Neuronal stem cell (in vitro differentiated cells): ENCODE measurements around the gene CAMTA1.

ENCODE experiments used
- DNase-seq: peaks from one replicate; pipeline ENCODE4 v3.0.0-alpha.2; 2013; ENCODE audit warnings: low spot score
- H2AFZ ChIP-seq: one replicate; pipeline ENCODE4 v1.6.1; 2013; ENCODE audit warnings: mild to moderate bottlenecking, low read length, inconsistent platforms
- H2AK5ac ChIP-seq: 2 replicates; pipeline ENCODE4 v1.6.1; 2013; ENCODE audit warnings: low read depth, mild to moderate bottlenecking, inconsistent platforms, low read length, moderate library complexity, mixed read lengths
- H2BK120ac ChIP-seq: 2 replicates; pipeline ENCODE4 v1.6.1; 2013; ENCODE audit warnings: low read depth, mild to moderate bottlenecking, inconsistent platforms, low read length, moderate library complexity, mixed read lengths
- H2BK12ac ChIP-seq: one replicate; pipeline ENCODE4 v1.6.1; 2013; ENCODE audit warnings: low read length, inconsistent platforms
- H2BK15ac ChIP-seq: 2 replicates; pipeline ENCODE4 v1.6.1; 2013; ENCODE audit warnings: mild to moderate bottlenecking, low read length, inconsistent platforms, mixed read lengths
- H2BK5ac ChIP-seq: one replicate; pipeline ENCODE4 v1.6.1; 2013; ENCODE audit warnings: inconsistent platforms, mild to moderate bottlenecking, low read length, moderate library complexity
- H3K14ac ChIP-seq: one replicate; pipeline ENCODE4 v1.6.1; 2013; ENCODE audit warnings: low read length, inconsistent platforms
- H3K18ac ChIP-seq: 2 replicates; pipeline ENCODE4 v1.6.1; 2013; ENCODE audit warnings: low read length, inconsistent platforms
- H3K23ac ChIP-seq: 2 replicates; pipeline ENCODE4 v1.6.1; 2013; ENCODE audit warnings: low read depth, mild to moderate bottlenecking, mixed read lengths, low read length, inconsistent platforms; ENCODE audit not compliant: poor library complexity
- H3K27ac ChIP-seq: replicated peaks from 3 replicates; pipeline ENCODE4 v1.5.1; 2013; ENCODE audit warnings: low read length, inconsistent platforms
- H3K27me3 ChIP-seq, 3 experiments: 2 replicates each; pipeline ENCODE4 v1.6.1; 2013; ENCODE audit warnings: low read length in 3 of 3, mild to moderate bottlenecking in 2 of 3, inconsistent platforms in 1 of 3, low read depth in 1 of 3, mixed read lengths in 1 of 3, moderate library complexity in 1 of 3; ENCODE audit not compliant: control insufficient read depth in 3 of 3, insufficient read depth in 3 of 3
- H3K36me3 ChIP-seq, 2 donors: replicated peaks in 1 of 2; 2 replicates each; pipeline ENCODE4 v1.6.1; 2013; ENCODE audit warnings: low read length in 2 of 2; ENCODE audit not compliant: control insufficient read depth in 2 of 2, insufficient read depth in 2 of 2
- H3K4ac ChIP-seq: 2 replicates; pipeline ENCODE4 v1.6.1; 2013; ENCODE audit warnings: inconsistent platforms, mild to moderate bottlenecking, low read length, moderate library complexity
- H3K4me1 ChIP-seq, 2 donors: 1 replicate in 1 of 2; 2 replicates in 1 of 2; pipeline ENCODE4 v1.6.1; 2013; ENCODE audit warnings: low read length in 2 of 2, low read depth in 1 of 2; ENCODE audit not compliant: control insufficient read depth in 2 of 2, insufficient read depth in 1 of 2
- H3K4me2 ChIP-seq: one replicate; pipeline ENCODE4 v1.6.1; 2013; ENCODE audit warnings: mild to moderate bottlenecking, low read length, inconsistent platforms; ENCODE audit not compliant: insufficient read depth, poor library complexity, severe bottlenecking
- H3K4me3 ChIP-seq, 2 donors: 2 replicates each; pipeline ENCODE4 v1.5.1; 2013; ENCODE audit warnings: low read length in 2 of 2, mild to moderate bottlenecking in 2 of 2, inconsistent platforms in 1 of 2, moderate library complexity in 1 of 2
- H3K79me1 ChIP-seq: one replicate; pipeline ENCODE4 v1.6.1; 2013; ENCODE audit warnings: low read depth, mild to moderate bottlenecking, inconsistent platforms, low read length, moderate library complexity
- H3K9ac ChIP-seq: one replicate; pipeline ENCODE4 v1.6.1; 2013; ENCODE audit warnings: mild to moderate bottlenecking, low read depth, low read length, inconsistent platforms; ENCODE audit not compliant: poor library complexity
- H3K9me3 ChIP-seq, 2 donors: replicated peaks in 1 of 2; 2 replicates each; pipeline versions ENCODE3 to v1.6.1; 2013; ENCODE audit warnings: low read length in 2 of 2, mild to moderate bottlenecking in 2 of 2, inconsistent platforms in 1 of 2, low read depth in 1 of 2, mixed read lengths in 1 of 2, moderate library complexity in 1 of 2; ENCODE audit not compliant: control insufficient read depth in 2 of 2, insufficient read depth in 1 of 2
- H4K8ac ChIP-seq: one replicate; pipeline ENCODE4 v1.6.1; 2013; ENCODE audit warnings: low read depth, mild to moderate bottlenecking, inconsistent platforms, low read length, moderate library complexity
- H4K91ac ChIP-seq: one replicate; pipeline ENCODE4 v1.6.1; 2013; ENCODE audit warnings: low read length, low read depth, mild to moderate bottlenecking, inconsistent platforms; ENCODE audit not compliant: poor library complexity
- WGBS, 2 donors: extraction: QIAGEN DNeasy Blood & Tissue Kit; methylation state at CpG; one replicate each; pipeline ENCODE4 v1.1.7; 2013; ENCODE audit warnings: missing lambda C conversion rate in 2 of 2, mixed read lengths in 1 of 2; ENCODE audit not compliant: insufficient read length in 2 of 2, insufficient replicate concordance in 1 of 2; ENCODE audit errors: extremely low coverage in 2 of 2; 5-methylcytosine and 5-hydroxymethylcytosine counted together

The CAMTA1 gene

DNA sequence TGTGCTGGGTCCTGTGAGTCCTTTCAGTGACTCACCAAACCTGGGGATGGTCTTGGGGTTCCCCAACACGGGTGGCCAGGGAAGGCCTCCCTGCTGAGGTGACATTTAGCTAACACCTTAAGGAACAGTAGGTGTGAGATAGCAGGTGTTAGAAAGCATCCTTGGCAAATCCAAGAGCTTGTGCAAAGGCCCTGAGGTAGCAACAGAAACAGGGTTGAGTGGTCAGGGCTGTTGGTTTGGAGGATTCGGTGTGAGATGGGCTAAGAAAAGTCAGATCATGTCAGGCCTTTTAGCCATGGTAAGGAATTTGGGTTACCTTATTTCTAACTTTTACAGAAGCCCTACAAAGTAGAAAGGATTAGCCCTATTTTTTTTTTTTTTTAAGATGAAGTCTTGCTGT, 343.0 kb downstream of the CAMTA1 start:
- no CpG with 5 or more reads among the region's 2 CpGs for WGBS, 2 donors
- H3K9me3 ChIP-seq = peaks cover 0 to 2% of the 10 kb centered on the region in 2 donors
- H3K27ac ChIP-seq = no peak overlapping the region
- peaks cover 0 to 2% (median 0%) of the 10 kb centered on the region in 3 experiments for H3K27me3 ChIP-seq
- no peak overlapping the region for H3K4me3 ChIP-seq
- H3K36me3 ChIP-seq = no peaks in the 10 kb centered on the region
- H3K9ac ChIP-seq = no peak overlapping the region
- no peak overlapping the region for H3K18ac ChIP-seq
- H3K4me2 ChIP-seq = no peak overlapping the region
- no peak overlapping the region for H2BK15ac ChIP-seq
- H4K91ac ChIP-seq = no peak overlapping the region
- H3K79me1 ChIP-seq = no peaks in the 10 kb centered on the region
- H2BK12ac ChIP-seq = no peak overlapping the region
- H3K4ac ChIP-seq = no peak overlapping the region
- H2AFZ ChIP-seq = no peak overlapping the region
- H4K8ac ChIP-seq = no peak overlapping the region
- no peak overlapping the region for H2BK5ac ChIP-seq
- no peak overlapping the region for H3K23ac ChIP-seq
- DNase-seq = no peak
- no peaks in the 10 kb centered on the region for H3K4me1 ChIP-seq
- H2BK120ac ChIP-seq = no peak overlapping the region
- H2AK5ac ChIP-seq = no peak overlapping the region
- no peak overlapping the region for H3K14ac ChIP-seq

DNA sequence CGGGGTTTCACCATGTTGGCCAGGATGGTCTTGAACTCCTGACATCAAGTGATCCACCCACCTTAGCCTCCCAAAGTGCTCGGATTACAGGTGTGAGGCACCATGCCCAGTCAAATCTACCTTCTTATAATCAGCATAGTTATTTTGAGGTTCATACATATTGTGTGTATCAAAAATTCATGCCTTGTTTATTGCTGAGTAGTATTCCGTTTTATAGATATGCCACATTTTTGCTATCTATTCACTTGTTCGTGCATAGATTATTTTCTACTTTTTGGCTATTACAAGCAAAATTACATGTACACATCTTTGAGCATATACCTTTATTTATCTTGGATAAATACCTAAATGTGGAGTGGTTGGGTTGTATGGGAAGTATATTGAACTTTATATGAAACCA, 344.9 kb downstream of the CAMTA1 start:
- Histone ChIP-seq H3K27me3 (no peaks in the 10 kb centered on the region), H3K4me1 (no peaks in the 10 kb centered on the region), H3K23ac (no peak overlapping the region), H3K14ac (no peak overlapping the region), H3K9me3 (peaks cover 0 to 2% of the 10 kb centered on the region in 2 donors), H3K4me3 (no peak overlapping the region), H4K91ac (no peak overlapping the region), H3K4ac (no peak overlapping the region), H2BK120ac (no peak overlapping the region), H3K9ac (no peak overlapping the region), H3K79me1 (no peaks in the 10 kb centered on the region), H2BK5ac (no peak overlapping the region), H4K8ac (no peak overlapping the region), H3K36me3 (no peaks in the 10 kb centered on the region), H3K18ac (no peak overlapping the region), H2BK12ac (no peak overlapping the region), H2AFZ (no peak overlapping the region), H3K4me2 (no peak overlapping the region), H3K27ac (no peak overlapping the region), H2BK15ac (no peak overlapping the region), H2AK5ac (no peak overlapping the region)
- no peak for DNase-seq
- no CpG with 5 or more reads among the region's 4 CpGs for WGBS, 2 donors

GRCh38 chr1:7135493-7135892, 350.2 kb downstream of the CAMTA1 start:
- Histone ChIP-seq H4K91ac (no peak overlapping the region), H3K27me3 (no peaks in the 10 kb centered on the region), H2AK5ac (no peak overlapping the region), H2AFZ (no peak overlapping the region), H3K4me3 (no peak overlapping the region), H3K9ac (no peak overlapping the region), H2BK120ac (no peak overlapping the region), H2BK5ac (no peak overlapping the region), H4K8ac (no peak overlapping the region), H3K4ac (no peak overlapping the region), H3K18ac (no peak overlapping the region), H3K27ac (no peak overlapping the region), H3K4me1 (no peaks in the 10 kb centered on the region), H3K4me2 (no peak overlapping the region), H3K9me3 (no peaks in the 10 kb centered on the region), H2BK12ac (no peak overlapping the region), H3K79me1 (no peaks in the 10 kb centered on the region), H2BK15ac (no peak overlapping the region), H3K36me3 (peaks cover 0 to 2% of the 10 kb centered on the region in 2 donors), H3K14ac (no peak overlapping the region), H3K23ac (no peak overlapping the region)
- WGBS, 2 donors = no CpG with 5 or more reads among the region's 3 CpGs
- DNase-seq = no peak

GRCh38 chr1:7136166-7136953, 351.1 kb downstream of the CAMTA1 start:
- no peak overlapping the region for H3K9ac ChIP-seq
- no peak for DNase-seq
- H3K27ac ChIP-seq = no peak overlapping the region
- H2BK120ac ChIP-seq = no peak overlapping the region
- no peak overlapping the region for H3K4me2 ChIP-seq
- no peak overlapping the region for H2AK5ac ChIP-seq
- no peak overlapping the region for H4K91ac ChIP-seq
- no peak overlapping the region for H3K4me3 ChIP-seq
- no CpG with 5 or more reads among the region's 8 CpGs for WGBS, 2 donors
- no peaks in the 10 kb centered on the region for H3K79me1 ChIP-seq
- H4K8ac ChIP-seq = no peak overlapping the region
- peaks cover 0 to 2% of the 10 kb centered on the region in 2 donors for H3K36me3 ChIP-seq
- no peak overlapping the region for H3K14ac ChIP-seq
- H3K27me3 ChIP-seq = no peaks in the 10 kb centered on the region
- no peak overlapping the region for H3K4ac ChIP-seq
- no peak overlapping the region for H2BK5ac ChIP-seq
- H2BK15ac ChIP-seq = no peak overlapping the region
- no peaks in the 10 kb centered on the region for H3K9me3 ChIP-seq
- H3K23ac ChIP-seq = no peak overlapping the region
- H3K4me1 ChIP-seq = no peaks in the 10 kb centered on the region
- no peak overlapping the region for H3K18ac ChIP-seq
- no peak overlapping the region for H2AFZ ChIP-seq
- no peak overlapping the region for H2BK12ac ChIP-seq
